HG03196 (cell line): ENCODE data around the gene DERA.

Experiments used
- ATAC-seq: cut with Tn5 transposase; IDR thresholded peaks from one replicate; pipeline ENCODE4 v1.9.1; 2021; ENCODE audit not compliant: unreplicated experiment

The DERA gene

DNA sequence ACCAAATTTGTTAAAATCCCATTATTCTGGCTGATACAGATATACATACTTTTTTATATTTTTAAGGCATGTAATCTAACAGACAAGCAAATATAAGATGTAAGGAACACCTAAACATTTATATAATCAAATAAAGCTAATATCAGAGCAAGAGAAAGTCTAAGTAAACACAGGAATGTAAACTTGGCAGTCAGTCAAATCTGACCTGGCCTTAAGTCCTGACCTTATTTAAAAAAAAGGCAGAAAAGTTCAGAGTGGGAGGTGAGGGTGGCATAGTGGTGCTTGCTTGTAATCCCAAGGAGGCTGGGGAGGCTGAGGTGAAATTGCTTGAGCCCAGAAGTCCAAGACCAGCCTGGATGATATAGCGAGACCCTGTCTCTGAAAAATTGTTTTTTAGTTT, 152.6 kb downstream of the DERA start:
- ATAC-seq: no peak

- ATAC-seq: no peak
These were observed 159.0 kb downstream of the DERA start for GRCh38 chr12:16070113-16070512.

DNA sequence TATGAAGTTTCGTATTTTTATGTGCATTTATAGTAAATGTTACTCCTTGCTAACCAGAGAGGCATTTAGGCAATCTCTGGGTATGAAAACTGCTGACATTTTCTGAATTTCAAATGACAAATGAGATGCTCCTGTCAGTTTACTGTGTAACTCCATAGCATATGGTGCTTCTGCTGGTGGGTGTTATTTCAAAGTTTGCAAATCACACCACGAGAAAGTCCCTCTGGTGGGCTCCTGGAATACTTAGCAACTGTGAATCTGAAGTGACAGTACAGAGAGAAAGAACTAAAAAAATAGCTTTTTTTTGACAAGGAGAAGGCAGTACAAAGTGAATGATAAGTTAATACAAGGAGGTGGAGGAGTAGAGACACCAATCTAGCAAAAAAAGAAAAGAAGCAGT, 161.5 kb downstream of the DERA start:
- no peak for ATAC-seq

DNA sequence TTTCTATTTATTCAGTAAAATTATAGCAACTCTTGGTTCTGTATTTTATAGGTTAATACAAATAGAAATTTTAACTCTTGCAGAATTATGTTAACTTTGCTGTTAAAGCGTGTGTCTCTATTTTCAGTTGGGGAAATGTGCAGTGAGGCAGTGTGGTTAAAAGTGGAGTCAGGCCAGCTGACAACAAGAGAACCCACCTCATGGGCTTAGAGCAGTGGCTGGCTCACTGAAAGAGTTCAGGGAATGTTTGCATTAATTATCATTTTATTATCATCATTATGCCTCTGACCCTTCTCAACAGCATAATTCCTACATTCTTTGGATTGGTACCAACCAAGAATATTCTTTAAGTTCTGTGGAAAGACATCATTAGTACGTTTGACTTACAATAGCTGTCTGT, 163.8 kb downstream of the DERA start:
- ATAC-seq: no peak

GRCh38 chr12:16075887-16076286, 164.8 kb downstream of the DERA start:
- ATAC-seq: no peak

GRCh38 chr12:16076557-16076956, 165.4 kb downstream of the DERA start:
- peak; percentile 77 for ATAC-seq

DNA sequence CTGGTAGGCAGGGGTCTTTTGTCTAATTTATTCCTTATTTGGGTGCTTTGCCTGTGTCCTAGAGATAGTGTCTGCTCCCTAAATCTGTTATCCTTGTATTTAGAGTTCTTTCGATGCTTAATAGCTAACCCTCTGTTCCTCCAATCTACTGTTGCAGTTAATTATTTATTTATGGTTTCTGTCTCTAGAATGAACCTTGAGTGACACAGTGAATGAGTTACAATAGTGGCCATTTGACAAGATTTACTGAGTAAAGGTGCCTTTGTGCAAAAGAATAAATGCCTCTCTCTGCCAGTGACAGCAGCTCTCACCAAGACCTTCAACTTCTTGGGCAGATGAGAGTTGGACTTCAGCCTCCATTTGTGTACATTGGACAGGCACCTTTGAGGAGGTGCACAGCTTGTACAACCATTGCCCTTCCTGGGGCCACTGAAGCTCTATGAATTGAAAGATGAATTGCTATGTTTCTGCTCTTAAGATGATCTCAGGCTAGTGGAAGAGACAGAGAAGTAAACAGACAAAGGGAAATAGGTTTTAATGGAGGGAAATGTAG, 165.9 kb downstream of the DERA start:
- ATAC-seq: peak; percentile 33

- no peak for ATAC-seq
These were observed 175.3 kb downstream of the DERA start for GRCh38 chr12:16086462-16086861.

GRCh38 chr12:16086942-16087341, 175.8 kb downstream of the DERA start:
- ATAC-seq: no peak
